ENCODE measurements around the gene C7orf33.

Gene C7orf33

GRCh38 chr7:148626828-148627227, 36.3 kb downstream of the C7orf33 start:
- no peak for DNase-seq (ENCODE audit: low read depth in 2 of 2)

- no peak for DNase-seq (ENCODE audit: low read depth in 2 of 2)
These were observed 37.4 kb downstream of the C7orf33 start for GRCh38 chr7:148628011-148628410.

- no peak for DNase-seq (ENCODE audit: low read depth in 2 of 2)
These were observed 39.5 kb downstream of the C7orf33 start for GRCh38 chr7:148630078-148630477.

GRCh38 chr7:148633761-148634160, 43.2 kb downstream of the C7orf33 start:
- no peak for DNase-seq (ENCODE audit: low read depth in 2 of 2)

GRCh38 chr7:148637094-148637493, 46.5 kb downstream of the C7orf33 start:
- DNase-seq (ENCODE audit: low read depth in 2 of 2), result no peak

- no peak for DNase-seq (ENCODE audit: low read depth in 2 of 2)
These were observed 55.3 kb downstream of the C7orf33 start for GRCh38 chr7:148645898-148646297.

GRCh38 chr7:148650232-148650858, 59.8 kb downstream of the C7orf33 start:
- no peak for DNase-seq (ENCODE audit: low read depth in 2 of 2)

- no peak for DNase-seq (ENCODE audit: low read depth in 2 of 2)
These were observed 62.2 kb downstream of the C7orf33 start for GRCh38 chr7:148652773-148653172.

GRCh38 chr7:148657929-148658328, 67.4 kb downstream of the C7orf33 start:
- DNase-seq (ENCODE audit: low read depth in 2 of 2), result no peak

GRCh38 chr7:148661471-148661870, 70.9 kb downstream of the C7orf33 start:
- DNase-seq (ENCODE audit: low read depth in 2 of 2), result no peak

GRCh38 chr7:148662646-148663045, 72.1 kb downstream of the C7orf33 start:
- DNase-seq (ENCODE audit: low read depth in 2 of 2), result no peak

- DNase-seq (ENCODE audit: low read depth in 2 of 2), result no peak
These were observed 73.8 kb downstream of the C7orf33 start for GRCh38 chr7:148664324-148664723.

- no peak for DNase-seq (ENCODE audit: low read depth in 2 of 2)
These were observed 74.7 kb downstream of the C7orf33 start for GRCh38 chr7:148665221-148665620.

All from stimulated activated CD8-positive, alpha-beta memory T cell treated with anti-CD3 and anti-CD28 coated beads, Interleukin-15, amount 100 ng/mL, for 4 hours (primary cell).